Measurements from ENCODE around the gene PPARG. TPM values are rescaled to one million over a fixed set of nuclear protein-coding genes. Genes with fewer than 3 reads are reported as not detected.

The PPARG gene
- total RNA-seq, 1 experiment from 2014 or later = 61.5 TPM

DNA sequence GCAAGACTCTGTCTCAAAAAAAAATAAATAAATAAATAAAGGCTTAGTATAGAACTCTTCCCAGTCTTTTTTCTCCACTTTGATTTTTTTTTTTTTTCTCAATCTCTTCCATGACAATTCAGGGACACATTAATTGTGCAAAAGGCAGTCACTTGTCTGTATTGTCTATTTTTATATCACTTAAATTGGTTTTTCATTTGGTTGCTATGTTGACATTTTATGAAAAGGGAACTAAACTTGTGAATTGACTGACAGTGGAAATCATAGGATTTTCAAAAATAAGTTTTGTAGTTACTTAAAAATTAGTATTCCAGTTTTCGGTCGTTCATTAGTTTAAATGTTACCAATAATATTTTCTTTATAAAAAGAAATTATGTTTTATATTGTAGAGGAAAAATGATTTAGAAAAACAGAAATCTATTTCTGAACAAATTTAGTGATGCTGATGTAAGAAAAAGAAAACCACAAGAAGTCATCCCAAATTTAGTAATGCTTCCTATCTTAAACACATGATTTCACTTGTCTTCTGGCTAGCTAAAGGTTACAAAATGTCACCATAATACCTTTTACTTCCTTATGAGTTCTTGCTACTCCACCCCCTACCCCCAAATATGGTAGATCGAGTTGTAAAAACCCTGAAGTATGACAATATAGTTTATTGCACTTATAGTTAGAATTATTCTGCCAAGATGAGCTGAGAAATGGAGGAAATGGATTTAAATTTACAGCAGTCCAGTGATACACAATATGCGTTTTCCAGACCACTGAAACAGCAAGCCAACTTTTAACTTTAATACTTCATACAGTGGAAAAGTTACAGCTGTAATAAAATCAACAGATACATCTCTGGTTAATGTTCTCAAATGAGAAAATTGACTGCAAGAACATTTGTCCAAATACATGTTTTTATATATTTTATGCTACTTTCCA is 37.0 kb downstream of the PPARG start:
- peaks cover 50% of the 10 kb centered on the region for H3F3A ChIP-seq (ENCODE audit: insufficient read depth, low read depth)
- peaks cover 11% of the 10 kb centered on the region for H3K4me1 ChIP-seq (replicated peaks; ENCODE audit: insufficient read depth)
- no peak overlapping the region for H3K4me2 ChIP-seq
- intact Hi-C loops (cut with micrococcal nuclease; ENCODE audit: unreplicated experiment) = no loop called here
- H3K36me3 ChIP-seq (ENCODE audit: low read depth) = peaks cover 60% of the 10 kb centered on the region
- H3K27me3 ChIP-seq (ENCODE audit: insufficient read depth, low read depth) = no peaks in the 10 kb centered on the region
- H4K20me1 ChIP-seq (ENCODE audit: insufficient read depth) = peaks cover 34% of the 10 kb centered on the region
- POLR2A ChIA-PET (ENCODE audit: unreplicated experiment) = no interaction called here
- no TSS peak for BruUV-seq (replicated peaks)
- peaks cover 99% of the 10 kb centered on the region for H3K79me2 ChIP-seq (ENCODE audit: low read depth)
- H3K9me2 ChIP-seq (ENCODE audit: insufficient read depth) = no peaks in the 10 kb centered on the region
- no peak for DNase-seq
- no peak overlapping the region for H3K4me3 ChIP-seq
- CTCF ChIA-PET = no interaction called here
- peak overlapping the region; percentile 33 for H3K27ac ChIP-seq
- no peak overlapping the region for H2AFZ ChIP-seq
- peaks cover 4% of the 10 kb centered on the region for H3K9me3 ChIP-seq (ENCODE audit: insufficient read depth, low read depth)
- no peak for TF ChIP-seq EZH2 (IDR thresholded peaks at IDR 0.05; ENCODE audit: low read depth)
- TF ChIP-seq, protein P1, sequence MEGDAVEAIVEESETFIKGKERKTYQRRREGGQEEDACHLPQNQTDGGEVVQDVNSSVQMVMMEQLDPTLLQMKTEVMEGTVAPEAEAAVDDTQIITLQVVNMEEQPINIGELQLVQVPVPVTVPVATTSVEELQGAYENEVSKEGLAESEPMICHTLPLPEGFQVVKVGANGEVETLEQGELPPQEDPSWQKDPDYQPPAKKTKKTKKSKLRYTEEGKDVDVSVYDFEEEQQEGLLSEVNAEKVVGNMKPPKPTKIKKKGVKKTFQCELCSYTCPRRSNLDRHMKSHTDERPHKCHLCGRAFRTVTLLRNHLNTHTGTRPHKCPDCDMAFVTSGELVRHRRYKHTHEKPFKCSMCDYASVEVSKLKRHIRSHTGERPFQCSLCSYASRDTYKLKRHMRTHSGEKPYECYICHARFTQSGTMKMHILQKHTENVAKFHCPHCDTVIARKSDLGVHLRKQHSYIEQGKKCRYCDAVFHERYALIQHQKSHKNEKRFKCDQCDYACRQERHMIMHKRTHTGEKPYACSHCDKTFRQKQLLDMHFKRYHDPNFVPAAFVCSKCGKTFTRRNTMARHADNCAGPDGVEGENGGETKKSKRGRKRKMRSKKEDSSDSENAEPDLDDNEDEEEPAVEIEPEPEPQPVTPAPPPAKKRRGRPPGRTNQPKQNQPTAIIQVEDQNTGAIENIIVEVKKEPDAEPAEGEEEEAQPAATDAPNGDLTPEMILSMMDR (conservative IDR thresholded peaks at IDR 0.05) = no peak

DNA sequence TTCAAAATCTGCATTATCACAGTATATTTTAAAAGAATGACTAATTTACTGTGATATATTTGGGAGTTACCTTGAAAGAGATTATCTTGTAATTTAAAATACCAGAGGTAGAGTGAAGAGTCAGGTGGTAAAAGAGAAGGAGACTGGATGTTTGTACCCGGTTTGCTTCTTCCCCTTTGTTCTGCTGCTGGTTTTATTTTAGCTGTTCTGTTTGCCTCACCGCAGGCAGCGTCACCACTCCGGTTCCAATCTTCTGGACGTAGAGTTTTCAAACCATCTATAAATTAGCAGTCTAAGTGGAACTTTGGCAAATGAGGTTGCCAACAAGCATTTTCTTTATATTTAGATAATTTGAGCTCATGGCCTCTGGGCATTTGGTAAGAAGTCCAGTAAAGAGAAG is 38.2 kb downstream of the PPARG start:
- Histone ChIP-seq H3K27me3 (ENCODE audit: insufficient read depth, low read depth) (no peaks in the 10 kb centered on the region), H3K9me2 (ENCODE audit: insufficient read depth) (no peaks in the 10 kb centered on the region), H3F3A (ENCODE audit: insufficient read depth, low read depth) (peaks cover 47% of the 10 kb centered on the region), H3K9me3 (ENCODE audit: insufficient read depth, low read depth) (peaks cover 4% of the 10 kb centered on the region), H2AFZ (no peak overlapping the region), H3K4me1 (replicated peaks; ENCODE audit: insufficient read depth) (peaks cover 5% of the 10 kb centered on the region), H3K4me3 (no peak overlapping the region), H3K4me2 (no peak overlapping the region), H3K27ac (peak overlapping the region; percentile 19; the same call in 1 of the 2 replicates), H4K20me1 (ENCODE audit: insufficient read depth) (peaks cover 30% of the 10 kb centered on the region), H3K79me2 (ENCODE audit: low read depth) (peaks cover 99% of the 10 kb centered on the region), H3K36me3 (ENCODE audit: low read depth) (peaks cover 55% of the 10 kb centered on the region)
- CTCF ChIA-PET = interaction anchor here (0.7 kb wide), 1 partner anchor 617 kb away, joined by 3 read pairs; no protein-coding TSS in a partner anchor
- intact Hi-C loops (cut with micrococcal nuclease; ENCODE audit: unreplicated experiment) = no loop called here
- DNase-seq = no peak
- POLR2A ChIA-PET (ENCODE audit: unreplicated experiment) = no interaction called here
- TF ChIP-seq EZH2 (IDR thresholded peaks at IDR 0.05; ENCODE audit: low read depth) = no peak
- TF ChIP-seq, protein P1 (conservative IDR thresholded peaks at IDR 0.05) = no peak
- BruUV-seq (replicated peaks) = no TSS peak

DNA sequence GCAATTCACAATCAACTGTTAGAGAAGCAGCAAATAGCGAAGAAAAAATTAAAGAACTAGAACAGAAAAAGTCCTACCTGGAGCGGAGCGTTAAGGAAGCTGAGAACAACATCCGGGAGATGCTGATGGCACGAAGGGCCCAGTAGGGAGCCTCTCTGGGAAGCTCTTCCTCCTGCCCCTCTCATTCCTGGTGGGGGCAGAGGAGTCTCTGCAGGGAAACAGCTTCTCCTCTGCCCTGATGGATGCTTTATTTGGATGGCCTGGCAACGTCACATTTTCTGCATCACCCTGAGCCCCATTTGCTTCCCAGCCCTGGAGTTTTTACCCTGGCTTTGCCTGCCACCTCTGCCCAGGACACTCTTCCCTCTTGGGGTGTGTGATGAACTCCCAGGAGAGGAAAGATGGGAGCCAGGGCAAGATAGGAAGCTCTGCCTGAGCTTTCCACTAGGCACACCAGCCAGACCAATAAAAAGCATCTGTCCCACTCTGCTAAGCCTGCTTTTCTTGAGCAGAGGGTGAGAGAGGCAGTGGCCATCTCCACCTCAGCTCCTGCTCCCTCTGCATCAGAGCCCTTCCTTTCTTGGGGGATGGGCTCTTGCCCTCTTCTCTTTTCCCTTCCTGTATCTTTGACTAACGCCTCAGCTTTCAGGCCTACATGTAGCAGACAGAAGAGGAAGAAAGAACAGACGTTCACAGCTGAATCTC is 39.4 kb downstream of the PPARG start:
- no peak overlapping the region for H2AFZ ChIP-seq
- no TSS peak for BruUV-seq (replicated peaks)
- no peak overlapping the region for H3K4me2 ChIP-seq
- DNase-seq = no peak
- POLR2A ChIA-PET (ENCODE audit: unreplicated experiment) = no interaction called here
- peaks cover 99% of the 10 kb centered on the region for H3K79me2 ChIP-seq (ENCODE audit: low read depth)
- no peaks in the 10 kb centered on the region for H3K9me2 ChIP-seq (ENCODE audit: insufficient read depth)
- no peaks in the 10 kb centered on the region; the same call in 1 of the 2 replicates for H3K4me1 ChIP-seq (replicated peaks; ENCODE audit: insufficient read depth)
- H4K20me1 ChIP-seq (ENCODE audit: insufficient read depth) = peaks cover 29% of the 10 kb centered on the region
- H3F3A ChIP-seq (ENCODE audit: insufficient read depth, low read depth) = peaks cover 43% of the 10 kb centered on the region
- H3K36me3 ChIP-seq (ENCODE audit: low read depth) = peaks cover 47% of the 10 kb centered on the region
- CTCF ChIA-PET = no interaction called here
- no peaks in the 10 kb centered on the region for H3K27me3 ChIP-seq (ENCODE audit: insufficient read depth, low read depth)
- TF ChIP-seq EZH2 (IDR thresholded peaks at IDR 0.05; ENCODE audit: low read depth) = no peak
- TF ChIP-seq, protein P1 (conservative IDR thresholded peaks at IDR 0.05) = no peak
- H3K4me3 ChIP-seq = no peak overlapping the region
- peaks cover 4% of the 10 kb centered on the region for H3K9me3 ChIP-seq (ENCODE audit: insufficient read depth, low read depth)
- intact Hi-C loops (cut with micrococcal nuclease; ENCODE audit: unreplicated experiment) = no loop called here
- H3K27ac ChIP-seq = peak overlapping the region; percentile 19; the same call in 1 of the 2 replicates
